Measurements from ENCODE around the gene GLI3.

GLI3 gene

DNA sequence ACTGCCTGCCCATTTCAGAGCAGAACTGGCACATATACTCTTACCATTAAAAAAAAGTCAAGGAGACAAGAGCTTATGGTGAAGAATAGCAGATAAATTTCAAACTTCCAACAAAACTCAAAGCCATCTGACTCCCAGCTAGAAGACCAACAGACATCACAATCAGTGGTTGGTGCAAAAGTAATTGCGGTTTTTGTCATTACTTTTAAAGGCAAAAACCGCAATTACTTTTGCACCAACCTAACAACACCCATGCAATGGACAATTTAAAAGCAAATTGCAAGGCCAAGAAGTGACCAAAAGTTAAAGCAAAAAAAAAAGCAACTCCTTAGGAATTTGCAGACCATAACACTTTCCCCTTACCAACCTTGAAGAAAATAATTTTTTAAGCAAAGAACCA is 18.8 kb downstream of the GLI3 start:
- in situ Hi-C loops (cut with HindIII; ENCODE audit: low sequenced_read_pairs): no loop called here
- no peak for DNase-seq (ENCODE audit: low read depth, low spot score)
- no peak overlapping the region for H3K4me3 ChIP-seq (ENCODE audit: low read depth, low read length)
- TF ChIP-seq, protein P1, sequence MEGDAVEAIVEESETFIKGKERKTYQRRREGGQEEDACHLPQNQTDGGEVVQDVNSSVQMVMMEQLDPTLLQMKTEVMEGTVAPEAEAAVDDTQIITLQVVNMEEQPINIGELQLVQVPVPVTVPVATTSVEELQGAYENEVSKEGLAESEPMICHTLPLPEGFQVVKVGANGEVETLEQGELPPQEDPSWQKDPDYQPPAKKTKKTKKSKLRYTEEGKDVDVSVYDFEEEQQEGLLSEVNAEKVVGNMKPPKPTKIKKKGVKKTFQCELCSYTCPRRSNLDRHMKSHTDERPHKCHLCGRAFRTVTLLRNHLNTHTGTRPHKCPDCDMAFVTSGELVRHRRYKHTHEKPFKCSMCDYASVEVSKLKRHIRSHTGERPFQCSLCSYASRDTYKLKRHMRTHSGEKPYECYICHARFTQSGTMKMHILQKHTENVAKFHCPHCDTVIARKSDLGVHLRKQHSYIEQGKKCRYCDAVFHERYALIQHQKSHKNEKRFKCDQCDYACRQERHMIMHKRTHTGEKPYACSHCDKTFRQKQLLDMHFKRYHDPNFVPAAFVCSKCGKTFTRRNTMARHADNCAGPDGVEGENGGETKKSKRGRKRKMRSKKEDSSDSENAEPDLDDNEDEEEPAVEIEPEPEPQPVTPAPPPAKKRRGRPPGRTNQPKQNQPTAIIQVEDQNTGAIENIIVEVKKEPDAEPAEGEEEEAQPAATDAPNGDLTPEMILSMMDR (IDR thresholded peaks at IDR 0.05; ENCODE audit: low read depth, low read length): no peak

DNA sequence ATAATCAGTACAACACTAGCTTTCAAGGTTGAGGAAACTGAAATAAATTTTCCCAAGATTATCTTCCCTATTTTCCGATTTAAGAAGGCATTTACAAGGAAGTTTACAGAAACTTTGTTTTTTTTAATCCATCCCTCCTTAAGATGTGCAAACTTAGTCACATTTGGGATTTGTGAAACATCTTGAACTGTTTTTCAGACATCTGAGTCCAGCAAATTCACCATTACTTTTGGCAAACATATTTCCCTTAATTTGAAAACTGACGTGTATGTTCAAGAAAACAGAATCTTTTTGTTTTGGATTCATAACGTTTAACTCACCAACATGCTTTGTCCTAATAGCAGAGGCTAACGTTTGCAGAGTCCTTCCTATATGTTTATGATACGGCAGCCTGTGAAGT is 19.5 kb downstream of the GLI3 start:
- TF ChIP-seq, protein P1 (IDR thresholded peaks at IDR 0.05; ENCODE audit: low read depth, low read length): no peak
- no peak overlapping the region for H3K4me3 ChIP-seq (ENCODE audit: low read depth, low read length)
- in situ Hi-C loops (cut with HindIII; ENCODE audit: low sequenced_read_pairs): no loop called here
- no peak for DNase-seq (ENCODE audit: low read depth, low spot score)

DNA sequence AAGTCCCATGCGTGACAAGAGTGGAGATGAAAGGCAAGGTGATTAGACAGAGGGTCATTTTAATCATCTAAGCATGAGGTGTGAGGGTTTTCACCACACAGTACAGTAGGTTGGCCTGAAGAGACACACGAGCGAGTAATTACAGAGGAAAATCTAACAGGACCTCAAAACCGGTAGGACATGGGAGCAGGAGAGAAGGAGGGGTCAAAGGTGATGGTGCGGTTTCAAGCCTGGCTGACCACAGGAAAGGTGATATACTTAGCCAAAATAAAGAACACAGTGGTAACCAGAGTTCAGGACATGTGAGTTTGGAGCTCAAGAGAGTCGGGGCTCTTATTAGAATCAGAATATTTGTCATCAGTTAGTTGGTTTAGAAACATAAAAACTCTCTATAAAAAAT is 20.0 kb downstream of the GLI3 start:
- peak; percentile 36 for DNase-seq (ENCODE audit: low read depth, low spot score)
- no peak overlapping the region for H3K4me3 ChIP-seq (ENCODE audit: low read depth, low read length)
- in situ Hi-C loops (cut with HindIII; ENCODE audit: low sequenced_read_pairs): no loop called here
- TF ChIP-seq, protein P1 (IDR thresholded peaks at IDR 0.05; ENCODE audit: low read depth, low read length): no peak

DNA sequence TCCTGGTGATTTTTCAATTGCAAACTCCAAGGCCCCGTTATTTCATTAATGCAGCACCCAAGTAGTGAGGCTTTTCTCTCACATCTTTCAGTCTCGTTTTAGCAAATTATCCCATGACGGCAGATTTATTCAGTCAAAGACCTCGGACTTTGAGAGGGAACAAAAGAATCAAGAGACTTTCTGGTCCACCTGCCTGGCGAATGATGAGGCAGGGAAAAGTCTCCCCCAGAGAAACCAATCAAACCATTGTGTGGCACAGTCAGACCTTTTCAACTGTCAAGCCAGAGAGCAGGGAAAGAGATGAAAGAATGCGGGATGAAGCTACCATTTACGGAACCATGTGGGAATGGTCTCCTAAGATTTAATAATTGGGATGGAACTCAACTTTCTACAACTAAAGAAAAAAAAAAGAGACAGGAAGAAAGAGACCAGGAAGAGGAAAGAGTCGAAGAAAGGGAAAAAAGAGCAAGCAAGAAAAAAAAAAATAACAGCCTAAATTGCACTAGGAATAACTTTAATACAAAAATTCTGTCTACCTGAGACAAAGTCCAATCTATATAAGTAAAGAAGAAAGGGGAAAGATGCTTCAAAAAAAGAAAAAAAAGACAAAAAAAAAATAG is 22.8 kb downstream of the GLI3 start:
- no peak overlapping the region for H3K4me3 ChIP-seq (ENCODE audit: low read depth, low read length)
- in situ Hi-C loops (cut with HindIII; ENCODE audit: low sequenced_read_pairs): no loop called here
- no peak for DNase-seq (ENCODE audit: low read depth, low spot score)
- TF ChIP-seq, protein P1 (IDR thresholded peaks at IDR 0.05; ENCODE audit: low read depth, low read length): no peak

DNA sequence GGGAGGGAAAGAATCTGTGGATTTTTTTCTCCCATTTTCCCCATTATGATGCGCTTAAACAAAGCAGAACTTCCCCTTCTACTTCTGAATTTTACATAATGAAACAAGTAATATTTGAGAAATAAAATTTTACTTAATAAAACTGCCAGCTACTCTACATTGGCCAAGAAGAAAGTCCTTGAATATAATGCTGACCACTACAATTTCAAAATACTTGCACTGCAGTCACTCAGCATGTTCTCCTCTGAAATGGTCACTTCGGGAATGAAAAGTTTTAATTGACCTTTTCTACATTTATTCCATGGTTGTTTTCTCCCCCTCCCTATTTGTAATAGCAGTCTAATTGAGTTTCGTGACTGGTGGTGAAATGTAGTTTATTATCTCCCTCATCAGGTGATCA is 23.9 kb downstream of the GLI3 start:
- DNase-seq (ENCODE audit: low read depth, low spot score): no peak
- no peak overlapping the region for H3K4me3 ChIP-seq (ENCODE audit: low read depth, low read length)
- TF ChIP-seq, protein P1 (IDR thresholded peaks at IDR 0.05; ENCODE audit: low read depth, low read length): no peak
- in situ Hi-C loops (cut with HindIII; ENCODE audit: low sequenced_read_pairs): no loop called here

DNA sequence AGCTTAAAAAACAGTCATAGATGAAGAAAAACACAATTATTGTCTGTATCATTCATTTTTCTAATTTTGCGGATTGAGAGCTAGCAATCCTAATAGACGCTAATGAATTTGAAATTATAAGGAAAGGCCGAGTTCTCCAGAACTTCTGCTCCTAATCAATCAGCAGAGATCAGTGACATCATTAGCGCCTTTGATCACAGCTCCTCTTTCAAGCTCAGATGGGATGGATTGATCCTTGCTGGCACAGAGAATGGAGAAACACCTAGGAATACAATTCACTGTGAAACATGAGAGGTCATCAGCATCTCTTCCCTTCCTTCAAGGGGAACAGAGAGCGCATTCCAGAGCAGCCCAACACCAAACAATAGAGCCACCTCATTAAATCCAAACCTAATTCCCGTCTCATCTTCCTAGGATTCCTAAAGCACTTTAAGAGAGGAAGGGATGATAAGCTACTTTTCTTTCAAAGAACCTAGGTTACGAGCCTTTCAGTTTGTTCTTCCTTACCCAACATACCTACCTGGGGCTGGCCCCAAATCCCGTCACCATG is 24.4 kb downstream of the GLI3 start:
- H3K4me3 ChIP-seq (ENCODE audit: low read depth, low read length): no peak overlapping the region
- in situ Hi-C loops (cut with HindIII; ENCODE audit: low sequenced_read_pairs): no loop called here
- TF ChIP-seq, protein P1 (IDR thresholded peaks at IDR 0.05; ENCODE audit: low read depth, low read length): no peak
- no peak for DNase-seq (ENCODE audit: low read depth, low spot score)

Measured in astrocyte of the spinal cord (primary cell).